Fibroblast of mammary gland (primary cell): ENCODE measurements around the gene CALML4.
"Not testable (repeated sequence)": the region's sequence is repeated elsewhere in the genome, so short reads cannot be mapped to it uniquely, and the experiment has no call there.

Source experiments
- DNase-seq: peaks from one replicate; pipeline ENCODE4 v3.0.0-alpha.2; 2010; ENCODE audit warnings: low read depth
- H3K4me3 ChIP-seq: 2 replicates; pipeline ENCODE4 v1.5.1; 2011; ENCODE audit warnings: low read depth, mild to moderate bottlenecking, low read length, moderate library complexity; ENCODE audit not compliant: control insufficient read depth
- CTCF ChIP-seq: conservative IDR thresholded peaks from 2 replicates; pipeline ENCODE4 v1.5.1; 2011; ENCODE audit warnings: low read depth, low read length, inconsistent platforms; ENCODE audit not compliant: control insufficient read depth, insufficient read depth

The CALML4 gene

GRCh38 chr15:68235022-68235421 lies 29.9 kb upstream of the CALML4 start:
- TF ChIP-seq CTCF: no peak
- no peak overlapping the region for H3K4me3 ChIP-seq
- no peak for DNase-seq

GRCh38 chr15:68234520-68234919 lies 29.4 kb upstream of the CALML4 start:
- H3K4me3 ChIP-seq, DNase-seq: not testable (repeated sequence)

GRCh38 chr15:68234060-68234459 lies 28.9 kb upstream of the CALML4 start:
- no peak for DNase-seq
- TF ChIP-seq CTCF: no peak
- no peak overlapping the region for H3K4me3 ChIP-seq

- no peak overlapping the region for H3K4me3 ChIP-seq
- TF ChIP-seq CTCF: no peak
- DNase-seq: no peak
Observed at GRCh38 chr15:68232937-68233336, 27.8 kb upstream of the CALML4 start.

- DNase-seq: no peak
- no peak for TF ChIP-seq CTCF
- H3K4me3 ChIP-seq: no peak overlapping the region
Observed at GRCh38 chr15:68232449-68232848, 27.3 kb upstream of the CALML4 start.

- no peak for DNase-seq
- TF ChIP-seq CTCF: no peak
- no peak overlapping the region for H3K4me3 ChIP-seq
Observed at GRCh38 chr15:68231102-68231818, 26.1 kb upstream of the CALML4 start.

GRCh38 chr15:68230157-68231100 lies 25.3 kb upstream of the CALML4 start:
- peak; percentile 72 for DNase-seq
- TF ChIP-seq CTCF: no peak
- peak overlapping the region; percentile 70 for H3K4me3 ChIP-seq
